Left hindlimb (tissue), 1 donor: ENCODE measurements around the gene PAOX.
A peak's percentile ranks its signal among the peaks of the same experiment; 100 is the strongest.
"Not testable (repeated sequence)": the region's sequence is repeated elsewhere in the genome, so short reads cannot be mapped to it uniquely, and the experiment has no call there.

ENCODE experiments used
- DNase-seq: peaks from one replicate; pipeline ENCODE4 v3.0.0-alpha.2; 2018

The PAOX gene

DNA sequence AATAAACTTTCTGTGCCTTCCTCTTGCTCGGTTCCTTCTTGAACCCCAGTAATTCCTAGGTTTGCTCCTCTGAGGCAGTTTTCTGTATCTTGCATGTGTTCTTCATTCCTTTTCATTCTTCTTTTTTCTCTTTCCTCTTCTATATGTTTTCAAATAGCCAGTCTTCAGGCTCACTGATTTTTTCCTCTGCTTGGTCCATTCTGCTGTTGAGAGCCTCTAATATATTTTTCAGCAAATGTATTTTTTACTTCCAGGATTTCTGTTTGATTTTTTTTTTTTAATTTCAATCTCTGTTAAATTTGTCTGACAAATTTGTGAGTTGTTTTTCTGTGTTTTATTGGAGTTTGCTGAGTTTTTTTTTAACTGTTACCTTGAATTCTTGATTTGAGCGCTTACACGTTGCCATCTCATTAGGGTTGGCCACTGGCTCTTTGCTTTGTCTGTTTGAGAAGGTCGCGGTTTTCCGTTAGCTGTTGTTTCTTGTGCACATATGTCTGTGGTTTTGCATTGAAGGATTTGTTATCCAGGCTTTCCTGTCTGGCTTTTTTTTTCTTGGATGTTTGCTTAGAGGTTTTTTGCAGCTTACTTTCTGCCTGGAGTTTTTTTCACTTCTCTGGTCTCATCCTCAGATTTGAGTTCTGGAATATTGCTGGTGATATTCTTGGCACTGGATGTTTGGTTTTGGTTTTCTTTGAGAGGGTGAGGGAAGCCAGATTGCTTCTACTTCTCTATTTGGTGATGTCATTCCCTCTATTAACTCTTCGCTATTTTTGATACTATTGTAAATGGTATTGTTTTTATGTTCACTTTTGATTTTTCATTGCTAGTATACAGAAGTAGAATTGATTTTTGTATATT, 32.7 kb downstream of the PAOX start:
- DNase-seq: no peak

DNA sequence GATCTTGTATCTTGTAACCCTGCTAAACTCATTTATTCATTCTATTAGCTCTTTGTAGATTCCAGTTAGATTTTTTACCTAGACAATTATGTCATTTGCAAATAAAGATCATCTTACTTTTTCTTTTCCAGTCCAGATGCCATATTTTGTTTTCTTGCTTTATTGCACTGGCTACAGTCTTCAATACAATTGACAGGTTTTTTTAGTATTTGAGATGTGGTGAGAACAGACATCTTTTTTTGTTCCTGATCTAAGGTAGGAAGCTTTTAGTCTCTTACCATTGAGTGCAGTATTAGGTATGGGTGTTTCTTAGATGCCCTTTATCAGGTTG, 33.3 kb downstream of the PAOX start:
- no peak for DNase-seq

DNA sequence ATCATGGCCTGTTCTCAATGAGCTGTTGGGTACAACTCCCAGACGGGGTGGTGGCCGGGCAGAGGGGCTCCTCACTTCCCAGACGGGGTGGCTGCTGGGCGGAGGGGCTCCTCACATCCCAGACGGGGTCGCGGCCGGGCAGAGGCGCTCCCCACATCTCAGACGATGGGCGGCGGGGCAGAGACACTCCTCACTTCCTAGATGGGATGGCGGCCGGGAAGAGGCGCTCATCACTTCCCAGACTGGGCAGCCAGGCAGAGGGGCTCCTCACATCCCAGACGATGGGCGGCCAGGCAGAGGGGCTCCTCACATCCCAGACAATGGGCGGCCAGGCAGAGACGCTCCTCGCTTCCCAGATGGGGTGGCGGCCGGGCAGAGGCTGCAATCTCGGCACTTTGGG, 35.3 kb downstream of the PAOX start:
- not testable (repeated sequence) for DNase-seq

DNA sequence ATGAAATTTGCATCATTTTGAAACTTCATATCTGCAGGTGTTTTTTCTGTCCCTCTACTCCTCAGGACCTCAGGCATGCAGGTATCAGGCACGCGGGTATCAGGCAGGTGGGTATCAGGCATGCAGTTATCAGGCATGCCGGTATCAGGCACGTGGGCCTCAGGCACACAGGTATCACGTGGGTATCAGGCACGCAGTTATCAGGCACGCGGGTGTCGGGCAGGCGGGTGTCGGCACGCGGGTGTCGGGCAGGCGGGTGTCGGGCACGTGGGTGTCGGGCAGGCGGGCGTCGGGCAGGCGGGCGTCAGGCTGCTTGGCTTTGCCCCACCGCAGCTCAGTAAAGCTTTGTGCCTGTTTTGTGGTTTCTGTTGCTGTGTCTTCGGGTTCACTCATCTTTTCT, 36.7 kb downstream of the PAOX start:
- no peak for DNase-seq

DNA sequence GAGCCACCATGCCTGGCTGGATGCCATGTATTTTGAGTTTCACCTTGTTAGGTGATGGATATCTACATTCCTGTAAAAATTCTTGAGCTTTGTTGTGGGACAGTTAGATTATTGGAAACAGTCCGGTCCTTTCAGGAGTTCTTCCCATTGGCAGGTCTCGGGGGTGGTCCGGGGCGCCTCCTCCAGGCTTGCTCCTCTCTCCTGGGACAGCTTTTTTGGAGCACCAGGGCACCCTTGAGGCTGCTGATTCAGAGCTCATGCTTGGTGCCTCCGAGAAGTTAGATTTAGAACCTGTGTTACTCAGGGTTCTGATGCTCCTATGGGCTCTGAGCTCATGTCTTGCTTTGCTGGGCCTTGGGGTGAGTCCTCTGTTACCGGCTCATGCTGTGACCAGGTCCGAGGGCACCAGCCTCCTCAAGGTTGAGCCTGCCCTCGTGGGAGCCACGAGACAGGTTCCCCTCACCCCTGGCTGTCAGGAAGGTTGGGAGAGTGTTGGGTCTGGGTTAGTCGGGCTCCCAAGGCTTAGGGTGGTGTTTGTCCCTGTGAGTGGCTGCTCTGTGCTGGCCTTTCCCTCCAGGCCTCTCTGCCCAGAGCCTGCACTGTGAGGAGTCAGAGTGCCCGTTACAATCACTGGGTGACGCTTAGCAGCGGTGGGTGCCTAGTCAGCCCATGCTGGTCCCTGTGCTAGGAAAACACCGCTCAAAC, 39.4 kb downstream of the PAOX start:
- no peak for DNase-seq

DNA sequence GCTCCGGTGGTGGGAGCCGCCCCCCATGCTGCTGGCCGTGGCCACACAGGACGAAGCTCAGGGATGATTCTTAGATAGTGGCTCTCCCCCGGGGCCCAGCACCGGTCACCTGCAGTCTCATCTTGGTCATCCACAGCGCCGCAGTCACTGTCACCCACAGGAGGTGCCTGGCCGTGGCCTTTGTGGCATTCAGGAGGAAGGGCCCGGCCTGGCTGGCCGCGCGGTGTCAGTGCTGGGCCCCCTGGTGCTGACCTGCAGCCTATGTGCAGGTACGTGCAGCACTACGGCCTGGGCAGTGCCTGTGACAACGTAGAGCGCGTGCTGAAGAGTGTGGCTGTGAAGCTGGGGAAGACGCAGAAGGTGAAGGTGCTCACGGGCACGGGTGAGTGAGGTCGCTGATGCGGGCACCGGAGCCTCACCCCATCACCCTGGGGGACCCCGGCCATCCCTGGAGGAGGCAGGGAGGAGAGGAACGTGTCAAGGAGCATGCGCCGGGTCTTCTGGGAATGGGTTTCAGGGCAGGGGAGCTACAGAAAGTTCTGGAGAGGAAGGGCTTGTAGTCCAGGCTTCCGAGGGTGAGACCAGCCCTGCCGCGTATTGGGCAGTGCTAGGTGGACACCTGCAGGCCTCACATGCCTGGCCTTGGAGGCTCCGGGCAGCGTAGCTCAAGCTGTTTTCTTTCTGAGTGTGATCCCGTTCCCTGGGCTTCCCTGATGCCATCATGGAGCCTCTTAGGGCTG, 40.3 kb downstream of the PAOX start:
- DNase-seq: no peak

DNA sequence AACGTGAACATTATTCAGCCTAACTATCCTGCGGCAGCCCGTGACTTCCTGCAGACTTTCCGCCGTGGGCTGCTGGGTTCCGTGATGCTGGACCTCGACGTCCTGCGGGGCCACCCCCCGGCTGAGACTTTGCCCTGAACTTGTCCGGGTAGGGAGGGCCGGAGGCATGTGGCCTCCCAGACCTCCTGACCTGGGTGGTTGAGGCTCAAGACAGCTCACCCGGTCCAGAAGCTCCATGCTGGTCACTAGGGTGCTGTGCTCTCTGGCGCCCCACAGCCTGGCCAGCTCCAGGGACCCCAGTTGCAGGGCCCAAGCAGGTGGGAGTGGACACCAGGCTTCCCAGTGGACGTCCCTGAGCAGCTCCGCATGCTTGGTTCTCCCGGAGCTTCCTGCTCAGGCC, 41.0 kb downstream of the PAOX start:
- DNase-seq: no peak

DNA sequence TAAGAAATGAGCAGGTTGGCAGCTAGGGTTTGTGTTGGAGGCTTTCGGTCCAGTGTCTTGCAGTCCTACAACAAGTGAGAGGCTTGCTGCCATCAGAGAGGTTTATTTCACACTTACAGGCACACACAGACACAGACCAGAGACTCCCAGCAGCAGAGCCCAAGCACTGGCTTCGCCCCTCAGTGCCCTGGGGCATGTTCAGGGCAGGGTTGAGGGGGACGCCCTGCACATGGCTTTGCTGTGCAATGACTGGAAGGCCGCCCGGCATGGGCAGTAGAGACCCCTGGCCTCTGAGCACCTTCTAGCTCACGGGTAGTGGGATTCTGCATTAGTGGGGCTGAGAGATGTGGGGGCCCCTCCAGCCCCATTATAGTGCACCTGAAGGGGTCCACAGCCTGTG, 41.5 kb downstream of the PAOX start:
- DNase-seq: no peak

DNA sequence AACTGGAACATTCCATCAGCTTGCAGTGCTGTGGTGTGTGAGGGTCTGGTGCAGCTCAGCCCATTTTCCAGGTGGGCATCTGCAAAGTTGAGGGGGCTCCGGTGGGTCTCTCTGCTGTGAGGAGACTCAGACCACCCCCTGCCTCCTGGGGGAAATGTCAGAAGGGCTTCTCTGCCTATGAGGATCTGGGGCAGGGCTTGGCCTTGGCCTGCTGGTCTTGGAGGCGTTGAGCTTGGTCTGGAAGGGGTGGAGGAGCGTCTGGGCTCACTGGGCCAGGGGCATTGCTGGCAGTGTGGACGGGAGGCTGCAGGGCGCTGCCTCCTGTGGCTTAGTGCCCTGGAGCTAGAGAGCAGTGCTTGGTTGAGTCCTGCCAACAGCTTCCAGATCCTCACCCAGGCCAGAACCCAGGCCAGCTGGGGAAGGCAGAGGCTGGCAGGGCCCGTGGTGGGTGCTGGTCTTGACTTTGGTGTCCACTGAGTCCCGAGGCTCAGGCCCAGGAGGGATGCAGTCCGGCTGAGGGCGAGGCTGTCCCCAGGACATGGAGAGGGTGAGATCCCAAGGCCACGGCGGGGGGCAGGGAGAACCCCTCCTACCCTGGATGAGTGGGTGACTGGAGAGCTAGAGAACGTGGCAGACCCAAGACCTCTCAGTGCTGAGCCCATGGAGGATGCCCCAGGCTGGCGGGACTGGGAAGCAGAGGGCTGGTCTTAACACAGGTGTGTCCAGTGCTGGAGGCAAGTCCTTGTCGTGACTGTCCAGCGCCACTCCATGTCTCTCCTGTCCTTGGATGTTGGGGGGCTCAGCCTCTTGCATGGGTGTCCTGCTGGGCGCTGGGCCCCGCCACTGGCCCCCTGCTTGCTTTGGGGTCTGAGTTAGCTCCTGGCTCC, 42.5 kb downstream of the PAOX start:
- DNase-seq: no peak

DNA sequence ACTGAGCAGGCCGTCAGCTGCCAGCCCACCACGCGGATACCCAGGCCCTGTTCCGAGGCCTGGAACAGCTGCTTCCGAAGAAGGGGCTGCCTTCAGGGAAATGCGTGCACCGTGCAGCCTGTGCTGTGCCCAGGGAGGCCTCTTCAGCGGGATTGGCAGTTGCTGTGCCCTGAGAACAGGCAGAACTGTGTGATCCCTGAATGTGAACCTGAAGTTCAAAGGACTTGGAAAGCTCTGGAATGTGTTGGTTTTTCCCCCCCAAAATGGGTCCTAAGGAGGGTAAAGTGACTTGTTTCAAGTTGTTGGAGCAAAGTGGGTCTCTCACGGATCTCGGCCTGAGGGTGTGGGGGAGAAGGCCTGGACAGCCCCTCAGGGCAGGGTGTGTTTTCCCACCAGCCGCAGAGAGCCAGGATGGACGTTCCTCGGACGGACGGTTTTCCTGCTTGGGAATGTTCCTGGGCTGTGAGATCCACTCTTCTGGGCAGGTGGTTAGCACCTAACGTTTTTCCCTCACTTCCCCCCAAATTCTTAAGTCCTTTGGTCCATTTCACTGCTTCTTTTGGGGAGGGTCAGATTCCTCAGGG, 43.3 kb downstream of the PAOX start:
- DNase-seq: peak; percentile 43

DNA sequence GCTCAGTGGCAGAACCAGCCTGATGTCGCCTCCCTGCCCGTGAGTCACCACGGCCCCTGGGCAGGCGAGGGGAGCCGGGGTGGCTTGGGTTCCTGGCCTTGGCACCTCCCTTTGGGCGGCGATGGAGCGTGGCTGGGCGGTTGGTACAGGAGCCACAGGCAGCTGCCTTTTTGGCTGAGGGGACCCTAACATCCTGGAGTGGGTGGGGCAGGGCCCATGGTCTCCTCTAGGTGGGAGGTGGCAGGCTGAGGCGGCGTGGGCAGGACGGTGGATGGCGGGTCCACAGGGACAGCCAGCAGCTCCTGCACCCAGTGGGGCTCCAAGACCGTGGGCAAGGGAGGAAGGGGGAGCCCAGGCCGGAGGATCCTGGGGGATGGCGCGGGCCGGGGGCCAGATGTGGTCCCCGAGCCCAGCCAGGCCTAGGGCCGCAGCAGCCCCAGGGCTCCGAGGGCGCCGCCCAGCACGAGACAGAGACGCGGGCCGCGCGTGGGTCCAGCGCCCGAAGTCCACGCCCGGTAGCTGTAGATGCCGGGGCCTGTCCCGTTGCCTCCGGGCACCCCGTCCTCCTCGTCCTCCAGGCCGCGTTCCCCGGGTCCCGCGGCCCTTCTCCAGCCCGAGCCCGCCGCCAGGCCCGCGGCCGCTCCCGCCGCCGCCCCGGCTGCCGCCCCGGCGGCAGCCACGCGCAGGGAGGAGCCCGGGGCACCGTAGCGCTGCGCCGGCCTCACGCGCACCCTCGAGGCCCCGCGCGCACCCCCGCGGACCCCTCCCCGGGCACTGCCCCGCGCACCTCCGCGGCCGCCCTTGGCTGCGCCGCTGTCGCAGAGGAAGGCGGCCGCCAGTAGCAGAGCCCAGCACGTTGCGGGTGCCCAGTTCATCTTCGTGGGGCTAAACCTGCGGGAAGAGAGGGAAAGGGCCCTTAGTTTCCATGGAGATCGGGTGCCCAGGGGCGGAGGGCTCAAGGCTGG, 44.0 kb downstream of the PAOX start:
- DNase-seq: peak; percentile 37

DNA sequence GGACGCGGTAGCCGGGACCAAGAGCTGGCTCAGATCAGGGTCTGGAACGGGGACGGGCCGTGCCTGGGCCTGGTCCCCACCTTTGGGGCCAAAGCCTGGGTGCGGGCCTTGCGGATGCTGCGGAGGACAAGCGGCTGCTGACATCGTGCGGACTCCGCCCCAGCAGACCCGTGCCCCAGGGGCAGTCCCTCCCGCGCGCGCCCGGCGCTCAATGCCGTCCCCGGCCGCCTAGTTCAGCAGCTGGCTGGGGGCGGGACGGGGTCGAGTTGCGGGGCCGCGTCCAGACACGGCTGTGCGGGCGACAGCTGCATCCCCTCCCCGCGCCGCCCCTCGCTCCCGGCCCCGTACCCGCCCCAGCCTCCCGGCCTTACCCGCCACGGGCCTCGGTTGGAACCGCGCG, 45.0 kb downstream of the PAOX start:
- peak; percentile 29 for DNase-seq

DNA sequence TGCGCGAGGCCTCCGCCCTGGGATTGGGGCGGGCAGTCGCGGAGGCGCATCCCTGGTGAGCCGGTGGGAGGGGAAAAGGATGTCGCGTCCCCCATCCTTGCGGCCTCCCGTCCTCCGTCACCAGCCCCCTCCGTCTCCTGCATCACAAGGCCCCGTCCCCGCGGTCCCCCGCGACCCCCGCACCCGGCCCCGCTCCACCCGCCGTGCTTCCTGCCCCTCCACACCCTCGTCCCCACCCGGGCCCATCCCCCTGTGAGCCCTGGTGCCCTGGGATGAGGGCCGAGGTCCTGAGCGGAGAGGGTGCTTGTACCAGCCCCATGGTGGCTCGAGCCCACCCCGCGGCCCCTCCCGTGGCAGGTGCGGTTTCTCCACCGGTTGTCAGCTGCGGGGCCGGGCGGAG, 45.5 kb downstream of the PAOX start, which contains the start of gene SPRN:
SPRN (minus strand) TSS at position 25 of the 400 bp plus-strand sequence. CDS start 944 bp downstream, outside the sequence.
- not testable (repeated sequence) for DNase-seq

DNA sequence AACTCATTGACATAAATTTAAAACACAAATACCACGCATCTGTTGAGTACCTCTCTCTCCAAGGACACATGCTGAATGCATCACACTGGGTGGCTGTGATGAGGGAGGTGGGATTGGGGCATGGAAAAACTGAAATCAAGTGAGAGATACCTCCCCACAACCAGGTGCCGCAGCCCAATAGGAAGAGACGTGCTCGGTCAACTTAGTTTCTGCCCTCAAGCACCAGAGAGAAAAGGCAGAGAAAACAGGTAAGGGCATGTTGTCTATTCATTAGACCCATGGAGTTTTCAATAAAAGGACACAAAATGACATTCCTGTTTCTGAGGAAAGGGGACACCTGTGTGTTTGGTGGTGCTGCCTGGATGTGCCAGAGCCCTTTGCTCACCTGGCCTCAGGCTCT, 50.5 kb downstream of the PAOX start:
- not testable (repeated sequence) for DNase-seq

DNA sequence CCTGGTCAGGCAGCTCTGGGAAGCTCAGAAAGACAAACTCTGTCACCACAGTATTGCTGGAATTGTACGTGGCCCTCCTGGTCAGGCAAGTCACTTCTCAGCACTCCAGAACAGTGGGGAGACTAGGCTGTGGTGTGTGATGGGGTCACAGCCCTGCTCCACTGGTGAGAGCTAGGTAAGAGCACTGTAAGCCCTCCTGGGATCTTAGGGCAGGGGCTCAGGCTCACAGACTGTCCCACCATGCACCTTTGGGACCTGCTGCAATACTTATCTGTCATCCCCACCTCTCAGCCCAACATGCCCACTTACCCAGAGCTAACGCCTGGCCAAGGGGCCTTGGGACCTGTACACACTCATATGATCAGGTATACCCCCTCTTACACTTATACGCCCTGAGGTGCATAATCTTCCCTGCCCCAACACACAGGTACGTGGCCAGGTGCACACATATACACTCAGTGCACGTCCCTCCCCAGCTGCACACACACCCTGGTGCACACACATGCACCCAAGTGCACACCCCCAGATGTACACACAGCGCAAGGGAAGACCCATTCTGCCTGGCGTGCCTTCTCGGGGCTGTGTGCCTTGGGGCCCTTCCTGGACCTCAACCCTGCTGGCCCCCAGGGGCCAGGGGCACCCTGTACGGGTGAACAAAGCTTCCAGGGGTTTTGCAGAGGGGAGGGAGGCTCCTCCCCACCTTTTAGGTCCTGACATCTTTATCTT, 53.0 kb downstream of the PAOX start:
- DNase-seq: not testable (repeated sequence)

DNA sequence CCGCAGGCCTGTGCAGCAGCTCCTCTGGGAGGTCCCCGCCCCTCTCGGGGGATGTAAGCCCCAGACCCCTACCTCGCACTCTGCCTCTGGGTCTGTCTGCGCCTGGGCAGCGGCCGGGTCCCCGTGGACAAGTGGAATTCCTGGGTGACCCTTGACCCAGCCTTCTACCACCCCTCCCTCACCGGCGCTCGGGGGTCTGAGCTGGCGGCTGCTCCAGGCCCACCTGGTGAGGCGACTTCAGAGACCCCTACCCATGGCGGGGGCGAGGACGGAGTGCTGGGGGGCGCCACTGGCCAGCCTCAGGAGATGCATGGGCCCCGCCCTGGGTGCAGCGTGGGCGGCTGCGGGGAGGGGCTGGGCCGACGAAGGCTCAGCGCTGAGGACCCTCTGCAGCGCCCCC, 53.7 kb downstream of the PAOX start:
- DNase-seq: not testable (repeated sequence)

DNA sequence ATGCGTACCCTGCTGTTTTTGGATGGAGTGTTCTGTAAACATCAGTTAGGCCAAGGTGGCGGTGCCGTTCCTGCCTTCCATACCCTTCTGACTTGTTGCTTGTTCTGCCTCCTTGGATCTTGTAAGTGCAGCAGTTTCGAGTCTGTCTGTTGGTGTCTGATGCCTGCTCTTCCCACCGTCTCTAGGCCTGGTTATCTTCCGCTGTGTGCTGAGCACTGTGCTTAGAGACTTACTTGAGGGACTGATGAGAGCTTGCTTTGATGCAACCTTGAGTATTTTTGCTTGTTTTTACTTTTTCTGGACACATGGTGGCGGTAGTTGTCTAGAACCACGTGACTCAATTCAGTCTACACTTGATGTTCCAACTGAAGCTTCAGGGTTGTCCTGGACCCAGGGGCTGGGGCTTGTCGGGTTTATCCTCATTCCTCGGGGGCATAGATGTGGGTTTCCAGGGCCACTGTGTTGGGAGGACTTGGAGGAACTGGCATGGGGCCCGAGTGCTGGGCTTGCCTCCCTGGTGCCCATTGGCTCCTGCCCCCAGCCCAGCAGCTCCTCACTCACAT, 59.7 kb downstream of the PAOX start:
- no peak for DNase-seq

DNA sequence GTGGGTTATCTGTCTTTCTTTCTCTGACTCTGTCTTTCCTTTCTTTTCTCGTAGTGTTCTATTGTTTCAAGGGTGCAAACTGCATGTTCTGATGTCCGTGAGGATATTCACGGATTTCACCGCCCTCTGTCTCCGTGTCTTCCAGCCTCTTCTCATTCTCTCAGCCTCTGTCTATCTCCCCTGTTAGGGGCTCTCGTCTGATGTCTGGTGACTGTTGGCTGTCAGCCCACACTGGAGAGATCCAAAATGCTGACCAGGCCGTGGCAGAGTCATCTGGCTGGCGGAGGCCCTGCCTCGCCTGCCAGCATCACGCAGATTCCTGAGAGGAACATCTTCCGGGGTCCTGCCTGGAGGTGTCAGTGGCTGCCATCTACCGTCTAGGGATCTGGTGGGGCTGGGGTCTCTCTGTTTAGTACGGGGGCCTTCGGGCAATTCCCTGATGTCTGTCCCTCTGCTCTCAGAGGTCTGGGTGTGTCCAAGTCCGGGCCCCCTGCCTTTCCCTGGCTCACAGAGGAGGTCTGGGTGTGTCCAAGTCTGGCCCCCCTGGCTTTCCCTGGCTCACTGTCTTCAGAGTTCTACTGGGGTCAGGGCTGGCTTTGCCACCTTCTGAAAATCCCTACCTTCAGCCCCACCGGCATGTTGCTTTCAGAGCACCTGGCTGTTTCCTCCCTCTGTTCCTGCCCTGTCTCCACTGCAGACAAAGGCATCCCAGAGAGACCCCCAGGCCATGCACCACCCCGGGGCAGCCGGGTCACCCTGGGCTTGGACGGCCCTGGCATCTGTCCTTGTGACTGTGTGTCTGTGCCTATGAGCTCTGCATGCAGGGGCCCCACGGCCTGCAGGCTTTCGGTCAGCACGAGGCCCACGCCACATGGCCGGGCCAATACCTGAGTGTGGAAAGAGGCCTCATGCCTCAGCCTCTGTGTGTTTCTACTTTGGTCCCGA, 60.7 kb downstream of the PAOX start:
- no peak for DNase-seq
